Thyroid gland (tissue), 4 donors: ENCODE data around the gene MTG2.

Experiments
- CTCF ChIP-seq, 6 experiments: fragments of 200-600 bp in 3 of 6; fragments of 450-650 bp in 3 of 6; sonication (generic) in 3 of 6; IDR thresholded peaks; one replicate each; pipeline ENCODE4 v1.5.1; 2016 to 2019; ENCODE audit warnings: antibody characterized with exemption in 6 of 6, mild to moderate bottlenecking in 2 of 6, inconsistent platforms in 1 of 6, moderate library complexity in 1 of 6
- POLR2A ChIP-seq, 2 donors: fragments of 450-650 bp; IDR thresholded peaks; one replicate each; pipeline ENCODE4 v1.6.1; 2017; ENCODE audit warnings: antibody characterized with exemption in 2 of 2, mild to moderate bottlenecking in 2 of 2, moderate library complexity in 1 of 2

DNA sequence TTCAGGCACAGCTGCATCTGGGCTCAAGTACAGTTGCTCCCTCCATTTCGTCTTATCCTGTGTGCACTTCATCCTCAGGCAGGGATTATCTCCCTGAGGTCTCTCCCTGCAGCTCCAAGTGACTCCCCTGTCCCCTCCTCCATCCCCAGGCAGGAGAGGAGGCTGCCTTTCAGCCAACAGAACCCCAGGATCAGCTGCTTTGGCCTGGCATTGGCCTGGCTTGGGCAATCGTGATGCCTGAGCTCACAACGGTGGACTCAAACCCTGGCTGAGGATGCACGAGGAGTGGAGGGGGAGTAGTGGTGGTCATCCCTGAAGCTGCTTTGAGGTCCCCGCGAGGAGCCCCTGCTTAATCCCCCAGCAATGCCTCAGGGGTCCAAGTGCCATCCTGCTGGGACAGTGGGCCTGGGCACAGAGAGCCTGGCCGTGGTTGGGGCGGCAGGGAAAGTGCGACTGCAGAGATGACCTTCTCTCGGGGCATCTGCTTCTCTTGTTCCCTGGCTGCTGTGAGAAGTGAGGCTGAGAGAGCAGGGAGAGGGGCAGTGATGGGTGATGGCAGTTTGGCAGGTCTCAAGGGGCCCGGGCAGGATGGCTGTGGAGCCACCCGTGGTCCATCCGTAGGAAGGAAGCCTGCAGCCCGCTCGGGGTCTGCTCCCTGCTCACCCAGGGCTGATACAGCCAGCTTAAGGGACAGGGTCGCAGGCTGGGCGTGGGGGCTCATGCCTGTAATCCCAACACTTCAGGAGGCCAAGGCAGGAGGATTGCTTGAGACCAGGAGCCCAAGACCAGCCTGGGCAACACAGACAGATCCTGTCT lies 43.2 kb downstream of the MTG2 start:
- TF ChIP-seq CTCF (IDR thresholded peaks at IDR 0.05) (no peak), POLR2A (IDR thresholded peaks at IDR 0.05) (no peak)
